ENCODE results near the gene FGF9. TPM values are rescaled to one million over a fixed set of nuclear protein-coding genes. Genes with fewer than 3 reads are reported as not detected.
A peak's percentile ranks its signal among the peaks of the same experiment; 100 is the strongest.

The FGF9 gene
- total and polyA plus RNA-seq, 2 of the 8 experiments (the other 6 are each of a cell fraction or from before 2014, with no cell fraction given): 0.02 TPM; not detected in 1

GRCh38 chr13:21639561-21639960 is 31.3 kb upstream of the FGF9 start:
- no peak overlapping the region for H4K8ac ChIP-seq (ENCODE audit: extremely low read depth, insufficient read depth, low read length)
- no peaks in the 10 kb centered on the region for H3K36me3 ChIP-seq (ENCODE audit: control insufficient read depth in 2 of 4, insufficient read depth in 4 of 4, low read length in 3 of 4)
- H3K9ac ChIP-seq (replicated peaks in 1 of 4; ENCODE audit: extremely low read depth in 1 of 4, low read depth in 3 of 4, low read length in 3 of 4): no peak overlapping the region
- 87% methylated on average over 5 of the region's 5 CpGs; no CpG with 5 or more reads in 1 of the 2 experiments for WGBS, 2 experiments (ENCODE audit: extremely low coverage in 1 of 2, insufficient coverage in 1 of 2, insufficient read length in 1 of 2, insufficient replicate concordance in 2 of 2, low coverage in 1 of 2, low lambda C conversion rate in 2 of 2, missing lambda C conversion rate in 1 of 2)
- no peak overlapping the region for H2AK5ac ChIP-seq (ENCODE audit: low read depth, low read length)
- no peaks in the 10 kb centered on the region for H4K20me1 ChIP-seq (replicated peaks in 1 of 2; ENCODE audit: control insufficient read depth in 1 of 2, insufficient read depth in 2 of 2, low read length in 2 of 2)
- TF ChIP-seq CBX8 (IDR thresholded peaks at IDR 0.05; ENCODE audit: borderline replicate concordance, low read depth, low read length) (no peak), PHF8 (conservative IDR thresholded peaks at IDR 0.05; ENCODE audit: low read depth, low read length) (no peak), CTBP2 (IDR thresholded peaks at IDR 0.05; ENCODE audit: borderline replicate concordance, insufficient read depth, insufficient read length, low read length) (no peak), EGR1 (IDR thresholded peaks at IDR 0.05; ENCODE audit: borderline replicate concordance, low read depth, low read length) (no peak), CREB1 (IDR thresholded peaks at IDR 0.05) (no peak), SUZ12 (IDR thresholded peaks at IDR 0.05; ENCODE audit: low read length) (no peak), GTF2F1 (IDR thresholded peaks at IDR 0.05; ENCODE audit: borderline replicate concordance, low read depth, low read length) (no peak), JUND (IDR thresholded peaks at IDR 0.05; ENCODE audit: low read length) (no peak), MAFK (IDR thresholded peaks at IDR 0.05; ENCODE audit: low read depth, low read length) (no peak), POLR2A (IDR thresholded peaks at IDR 0.05; ENCODE audit: control extremely low read depth in 1 of 2, low read depth in 2 of 2, low read length in 2 of 2) (no peak), SP2 (IDR thresholded peaks at IDR 0.05; ENCODE audit: low read length) (no peak), HDAC2 (IDR thresholded peaks at IDR 0.05; ENCODE audit: borderline replicate concordance in 1 of 2, low read depth in 2 of 2, low read length in 2 of 2) (no peak), TBP (IDR thresholded peaks at IDR 0.05; ENCODE audit: low read depth, low read length) (no peak), EP300 (IDR thresholded peaks at IDR 0.05; ENCODE audit: borderline replicate concordance in 1 of 2, low read depth in 2 of 2, low read length in 2 of 2) (no peak)
- TF ChIP-seq, protein P1, sequence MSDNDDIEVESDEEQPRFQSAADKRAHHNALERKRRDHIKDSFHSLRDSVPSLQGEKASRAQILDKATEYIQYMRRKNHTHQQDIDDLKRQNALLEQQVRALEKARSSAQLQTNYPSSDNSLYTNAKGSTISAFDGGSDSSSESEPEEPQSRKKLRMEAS (IDR thresholded peaks at IDR 0.05): no peak
- no peaks in the 10 kb centered on the region for H3K4me1 ChIP-seq (replicated peaks in 1 of 4; ENCODE audit: control insufficient read depth in 3 of 4, insufficient read depth in 4 of 4, low read length in 3 of 4)
- no peak overlapping the region for H2BK12ac ChIP-seq (ENCODE audit: low read depth, low read length)
- H4K91ac ChIP-seq (replicated peaks; ENCODE audit: insufficient read length, low read length): no peak overlapping the region
- H2AFZ ChIP-seq (ENCODE audit: low read length): peak overlapping the region; percentile 35; the same call in 1 of the 2 replicates
- H3K4ac ChIP-seq (replicated peaks; ENCODE audit: insufficient read length, low read depth, low read length): no peak overlapping the region
- ChIA-PET CTCF (ENCODE audit: partially characterized antibody) (interaction anchor here (0.6 to 5.8 kb wide), 10 partner anchors 10 to 1646 kb away, joined by 3 to 41 read pairs (median 3); no protein-coding TSS in a partner anchor), POLR2A (ENCODE audit: partially characterized antibody) (no interaction called here)
- no peak overlapping the region for H3K27ac ChIP-seq (ENCODE audit: low read depth, low read length)
- H2BK15ac ChIP-seq (ENCODE audit: low read length): no peak overlapping the region
- no peak overlapping the region for H2BK5ac ChIP-seq (ENCODE audit: low read depth, low read length)
- H3K23me2 ChIP-seq (ENCODE audit: low read depth, low read length): no peaks in the 10 kb centered on the region; the same call in 1 of the 2 replicates
- no peak overlapping the region for H2BK20ac ChIP-seq (ENCODE audit: low read length)
- H3K56ac ChIP-seq (replicated peaks; ENCODE audit: insufficient read length, low read depth, low read length): no peak overlapping the region
- H3K9me3 ChIP-seq (ENCODE audit: insufficient read depth in 2 of 2, low read depth in 1 of 2, low read length in 1 of 2): no peaks in the 10 kb centered on the region
- no peak overlapping the region for H3K14ac ChIP-seq (ENCODE audit: insufficient read length)
- H3K79me2 ChIP-seq (ENCODE audit: control insufficient read depth in 1 of 2, insufficient read depth in 2 of 2, low read length in 2 of 2): no peaks in the 10 kb centered on the region
- no peak overlapping the region for H4K5ac ChIP-seq (ENCODE audit: insufficient read length, low read depth, low read length)
- H2BK120ac ChIP-seq (replicated peaks; ENCODE audit: low read depth, low read length): no peak overlapping the region
- no peak overlapping the region for H3K4me2 ChIP-seq (ENCODE audit: insufficient read depth in 1 of 2, low read depth in 2 of 2, low read length in 2 of 2)
- no peaks in the 10 kb centered on the region for H3K79me1 ChIP-seq (ENCODE audit: low read depth, low read length)
- H3K18ac ChIP-seq (ENCODE audit: extremely low read depth, low read length): no peak overlapping the region
- FAIRE-seq: no peak
- H3K23ac ChIP-seq (ENCODE audit: insufficient read length): no peak overlapping the region
- no peak overlapping the region for H3K4me3 ChIP-seq (ENCODE audit: extremely low read depth in 1 of 4, insufficient read depth in 2 of 4, low read depth in 3 of 4, low read length in 4 of 4)
- no peak for DNase-seq (ENCODE audit: low read depth in 1 of 2, low spot score in 2 of 2)
- H3K27me3 ChIP-seq (replicated peaks in 1 of 4; ENCODE audit: control insufficient read depth in 3 of 4, extremely low read depth in 1 of 4, insufficient read depth in 3 of 4, low read length in 3 of 4): no peaks in the 10 kb centered on the region

Data from H1 (cell line).